Frontal cortex (tissue), 4 donors: ENCODE results near the gene CAPN12. TPM values are rescaled to one million over a fixed set of nuclear protein-coding genes. Genes with fewer than 3 reads are reported as not detected.

ENCODE experiments used
- DNase-seq, 2 donors: peaks; one replicate each; pipeline ENCODE4 v3.0.0; 2012; ENCODE audit warnings: low spot score in 2 of 2
- FAIRE-seq: peaks from 2 replicates; lab custom pipeline; 2012; peaks lifted over from hg19 to GRCh38; lab: Jason Lieb, UNC
- total RNA-seq: library from RNA; depleted of rRNA; stranded (reverse); fragments of >200 nt; gene quantifications from one replicate; pipeline ENCODE4 v1.2.3, GENCODE V29; 2014
- donor health status: control.
- donor health status: control.
- donor health status: control.

CAPN12 gene
- total RNA-seq, 1 donor from 2014 or later = under 0.01 TPM

- FAIRE-seq = no peak
- DNase-seq = no peak
These were observed 27.2 kb downstream of the CAPN12 start for GRCh38 chr19:38717051-38717450.

- no peak for DNase-seq
- FAIRE-seq = no peak
These were observed 28.7 kb downstream of the CAPN12 start for GRCh38 chr19:38715555-38715954.

GRCh38 chr19:38714354-38714778 lies 29.9 kb downstream of the CAPN12 start:
- DNase-seq = no peak
- FAIRE-seq = no peak

- no peak for FAIRE-seq
- DNase-seq = no peak
These were observed 30.4 kb downstream of the CAPN12 start for GRCh38 chr19:38713865-38714264.

- DNase-seq (no peak), FAIRE-seq (no peak)
These were observed 31.0 kb downstream of the CAPN12 start for GRCh38 chr19:38713227-38713649.

GRCh38 chr19:38712161-38712748 lies 32.0 kb downstream of the CAPN12 start:
- DNase-seq (no peak), FAIRE-seq (no peak)

- FAIRE-seq (no peak), DNase-seq (no peak)
These were observed 32.5 kb downstream of the CAPN12 start for GRCh38 chr19:38711726-38712153.

GRCh38 chr19:38710928-38711725 lies 33.1 kb downstream of the CAPN12 start:
- no peak for FAIRE-seq
- DNase-seq = no peak

GRCh38 chr19:38710416-38710702 lies 33.9 kb downstream of the CAPN12 start:
- FAIRE-seq (no peak), DNase-seq (no peak)

GRCh38 chr19:38709671-38710415 lies 34.4 kb downstream of the CAPN12 start:
- no peak for DNase-seq
- no peak for FAIRE-seq

- FAIRE-seq (no peak), DNase-seq (no peak)
These were observed 35.2 kb downstream of the CAPN12 start for GRCh38 chr19:38709119-38709518.

- no peak for FAIRE-seq
These were observed 35.8 kb downstream of the CAPN12 start for GRCh38 chr19:38708413-38709024.

GRCh38 chr19:38707512-38708114 lies 36.7 kb downstream of the CAPN12 start:
- FAIRE-seq = no peak
- no peak for DNase-seq

More at GRCh38 chr19:38708413-38709024, 35.8 kb downstream of the CAPN12 start:
- DNase-seq = no peak

- no peak for FAIRE-seq
- no peak for DNase-seq
These were observed 37.3 kb downstream of the CAPN12 start for GRCh38 chr19:38706792-38707511.

GRCh38 chr19:38705197-38706019 lies 38.9 kb downstream of the CAPN12 start:
- FAIRE-seq (no peak), DNase-seq (no peak)

GRCh38 chr19:38704488-38705026 lies 39.7 kb downstream of the CAPN12 start:
- DNase-seq = no peak
- FAIRE-seq = no peak

GRCh38 chr19:38703509-38703908 lies 40.8 kb downstream of the CAPN12 start:
- DNase-seq (no peak), FAIRE-seq (no peak)

GRCh38 chr19:38702278-38702677 lies 42.0 kb downstream of the CAPN12 start:
- DNase-seq (no peak), FAIRE-seq (no peak)
